ENCODE data around the gene TNFRSF9. TPM values are rescaled to one million over a fixed set of nuclear protein-coding genes. Genes with fewer than 3 reads are reported as not detected.

The TNFRSF9 gene
- total RNA-seq, 1 experiment from 2014 or later, result 0.23 TPM

GRCh38 chr1:7871136-7871535, 69.5 kb downstream of the TNFRSF9 start:
- no peak for TF ChIP-seq CTCF (IDR thresholded peaks at IDR 0.05)
- TF ChIP-seq POLR2AphosphoS5 (IDR thresholded peaks at IDR 0.05; ENCODE audit: low read depth, low read length), result no peak
- TF ChIP-seq REST (IDR thresholded peaks at IDR 0.05; ENCODE audit: insufficient read depth in 1 of 2, low read depth in 2 of 2, low read length in 1 of 2), result no peak
- no peak for TF ChIP-seq SIN3A (IDR thresholded peaks at IDR 0.05; ENCODE audit: borderline replicate concordance, insufficient read depth, low read depth, low read length)
- TF ChIP-seq TCF7L2 (IDR thresholded peaks at IDR 0.05; ENCODE audit: low read depth, low read length), result no peak
- intact Hi-C loops (cut with micrococcal nuclease; ENCODE audit: unreplicated experiment) (no loop called here), in situ Hi-C loops (cut with HindIII; ENCODE audit: low pct_unique_long_range_greater_than_20kb, low sequenced_read_pairs) (no loop called here)
- no peaks in the 10 kb centered on the region for H3K36me3 ChIP-seq (ENCODE audit: control insufficient read depth, insufficient read depth, low read length)
- no peak overlapping the region for H3K4me3 ChIP-seq (ENCODE audit: low read depth in 2 of 2, low read length in 2 of 2)
- no peak for DNase-seq (ENCODE audit: low read depth, low spot score)
- POLR2A ChIA-PET, result no interaction called here
- no peak for ATAC-seq
- H3K27me3 ChIP-seq (ENCODE audit: control insufficient read depth, insufficient read depth, low read length), result no peaks in the 10 kb centered on the region
- no peak overlapping the region for H3K27ac ChIP-seq (ENCODE audit: low read length)
- H3K4me1 ChIP-seq (ENCODE audit: control insufficient read depth, insufficient read depth, low read length), result no peaks in the 10 kb centered on the region
- CTCF ChIA-PET, result no interaction called here
- no TSS peak for BruUV-seq (replicated peaks)
- H3K9me3 ChIP-seq (ENCODE audit: control insufficient read depth, insufficient read depth, low read depth, low read length), result no peaks in the 10 kb centered on the region

DNA sequence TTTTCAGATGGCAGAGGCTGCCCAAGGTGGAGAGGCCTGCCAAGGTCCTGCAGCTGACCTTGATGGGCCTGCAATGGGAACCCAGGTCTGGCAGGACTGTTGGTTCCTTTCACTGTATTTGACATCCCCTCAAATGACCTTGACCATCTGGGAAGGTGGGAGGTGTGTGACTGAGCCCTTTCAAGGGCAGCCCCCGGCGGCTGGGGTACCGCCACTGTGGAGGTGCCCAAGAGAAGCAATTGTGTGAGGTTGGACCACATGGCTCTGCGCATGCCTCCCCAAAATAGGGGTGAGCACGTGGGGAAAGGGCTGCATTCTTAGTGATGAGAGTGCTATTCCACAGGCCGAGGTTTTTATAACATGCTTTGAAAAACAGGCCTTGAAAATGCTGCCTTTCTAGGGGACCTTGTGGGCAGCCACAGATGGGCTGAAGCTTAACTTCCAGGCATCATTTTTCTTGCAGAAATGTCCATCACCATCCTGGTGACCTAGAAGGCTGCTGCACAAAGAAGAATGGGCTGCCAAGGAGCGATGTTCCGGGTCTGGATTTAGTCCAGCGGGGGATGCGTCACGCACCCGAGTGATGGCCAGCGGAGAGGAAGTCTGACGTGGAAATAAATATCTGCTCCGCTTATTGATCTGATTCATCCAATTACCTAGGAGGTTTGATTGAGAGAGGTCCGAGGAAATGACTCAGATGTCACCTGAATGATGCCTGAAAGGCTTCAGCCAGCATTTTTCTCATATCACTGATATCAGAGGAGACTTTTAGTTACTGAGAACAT, 71.3 kb downstream of the TNFRSF9 start:
- no peak for DNase-seq (ENCODE audit: low read depth, low spot score)
- no peak for TF ChIP-seq POLR2AphosphoS5 (IDR thresholded peaks at IDR 0.05; ENCODE audit: low read depth, low read length)
- TF ChIP-seq REST (IDR thresholded peaks at IDR 0.05; ENCODE audit: insufficient read depth in 1 of 2, low read depth in 2 of 2, low read length in 1 of 2), result no peak
- TF ChIP-seq TCF7L2 (IDR thresholded peaks at IDR 0.05; ENCODE audit: low read depth, low read length), result no peak
- TF ChIP-seq SIN3A (IDR thresholded peaks at IDR 0.05; ENCODE audit: borderline replicate concordance, insufficient read depth, low read depth, low read length), result no peak
- no peak for TF ChIP-seq CTCF (IDR thresholded peaks at IDR 0.05)
- Histone ChIP-seq H3K27me3 (ENCODE audit: control insufficient read depth, insufficient read depth, low read length) (no peaks in the 10 kb centered on the region), H3K4me3 (ENCODE audit: low read depth in 2 of 2, low read length in 2 of 2) (no peak overlapping the region), H3K9me3 (ENCODE audit: control insufficient read depth, insufficient read depth, low read depth, low read length) (no peaks in the 10 kb centered on the region), H3K4me1 (ENCODE audit: control insufficient read depth, insufficient read depth, low read length) (no peaks in the 10 kb centered on the region), H3K27ac (ENCODE audit: low read length) (no peak overlapping the region), H3K36me3 (ENCODE audit: control insufficient read depth, insufficient read depth, low read length) (no peaks in the 10 kb centered on the region)
- ATAC-seq, result no peak
- intact Hi-C loops (cut with micrococcal nuclease; ENCODE audit: unreplicated experiment) (no loop called here), in situ Hi-C loops (cut with HindIII; ENCODE audit: low pct_unique_long_range_greater_than_20kb, low sequenced_read_pairs) (no loop called here)
- BruUV-seq (replicated peaks), result no TSS peak
- CTCF ChIA-PET, result no interaction called here
- POLR2A ChIA-PET, result no interaction called here

Data from Panc1 (cell line).